ENCODE measurements around the gene RAD51B.

DNA sequence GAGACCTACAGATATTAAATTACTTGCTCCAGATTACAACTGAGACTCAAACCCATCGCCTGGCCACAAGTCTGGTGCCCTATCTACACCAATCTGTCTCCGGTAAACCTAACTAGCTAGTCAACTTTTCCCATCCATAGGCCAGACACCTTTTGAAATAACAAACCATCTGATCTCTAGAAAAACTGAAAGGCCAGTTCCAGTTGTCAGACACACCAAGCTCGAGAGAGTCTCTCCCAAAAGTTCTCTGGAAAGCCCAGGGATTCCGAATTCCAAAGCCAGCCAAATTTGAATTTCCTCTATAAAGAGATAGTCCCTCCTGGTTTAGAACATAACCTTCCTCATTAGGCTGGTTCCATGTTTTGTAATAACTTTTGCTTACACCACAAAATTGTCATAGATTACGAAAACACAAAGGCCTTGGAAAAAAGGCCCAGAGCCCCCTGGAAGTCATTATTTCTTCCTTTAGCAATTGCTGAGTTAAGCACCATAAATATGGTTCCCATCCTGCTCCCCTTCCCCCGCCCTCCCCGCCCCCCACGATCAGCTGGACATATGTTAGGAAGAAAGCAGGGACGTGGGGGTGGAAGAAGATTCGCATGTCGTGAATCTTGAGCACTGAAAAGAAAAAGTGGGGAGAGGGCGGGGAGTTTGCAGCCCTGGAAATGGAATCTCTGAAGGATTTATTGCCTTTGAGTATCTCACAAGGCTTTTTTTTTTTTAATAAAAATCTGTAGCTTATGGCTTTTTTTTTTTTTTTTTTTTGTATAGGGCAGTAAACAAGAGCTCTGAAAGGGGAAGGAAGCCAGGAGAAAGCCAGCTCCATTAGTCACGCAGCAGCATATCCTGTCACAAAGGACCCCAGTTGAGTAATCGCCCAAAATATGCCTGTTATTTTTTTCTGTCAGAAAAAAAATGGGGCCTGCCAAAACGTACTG is 862.9 kb downstream of the RAD51B start:
- no peak for TF ChIP-seq POLR2A (IDR thresholded peaks at IDR 0.05)
- TF ChIP-seq, protein P1, sequence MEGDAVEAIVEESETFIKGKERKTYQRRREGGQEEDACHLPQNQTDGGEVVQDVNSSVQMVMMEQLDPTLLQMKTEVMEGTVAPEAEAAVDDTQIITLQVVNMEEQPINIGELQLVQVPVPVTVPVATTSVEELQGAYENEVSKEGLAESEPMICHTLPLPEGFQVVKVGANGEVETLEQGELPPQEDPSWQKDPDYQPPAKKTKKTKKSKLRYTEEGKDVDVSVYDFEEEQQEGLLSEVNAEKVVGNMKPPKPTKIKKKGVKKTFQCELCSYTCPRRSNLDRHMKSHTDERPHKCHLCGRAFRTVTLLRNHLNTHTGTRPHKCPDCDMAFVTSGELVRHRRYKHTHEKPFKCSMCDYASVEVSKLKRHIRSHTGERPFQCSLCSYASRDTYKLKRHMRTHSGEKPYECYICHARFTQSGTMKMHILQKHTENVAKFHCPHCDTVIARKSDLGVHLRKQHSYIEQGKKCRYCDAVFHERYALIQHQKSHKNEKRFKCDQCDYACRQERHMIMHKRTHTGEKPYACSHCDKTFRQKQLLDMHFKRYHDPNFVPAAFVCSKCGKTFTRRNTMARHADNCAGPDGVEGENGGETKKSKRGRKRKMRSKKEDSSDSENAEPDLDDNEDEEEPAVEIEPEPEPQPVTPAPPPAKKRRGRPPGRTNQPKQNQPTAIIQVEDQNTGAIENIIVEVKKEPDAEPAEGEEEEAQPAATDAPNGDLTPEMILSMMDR (IDR thresholded peaks at IDR 0.05): no peak

All from thyroid gland (tissue), 4 donors.